COLO668 (cell line): Measurements from ENCODE around the gene KRT74.

ENCODE experiments used
- DNase-seq: peaks from one replicate; lab custom pipeline; 2025; ENCODE audit not compliant: unreplicated experiment; lab: John Stamatoyannopoulos, UW

KRT74 gene

DNA sequence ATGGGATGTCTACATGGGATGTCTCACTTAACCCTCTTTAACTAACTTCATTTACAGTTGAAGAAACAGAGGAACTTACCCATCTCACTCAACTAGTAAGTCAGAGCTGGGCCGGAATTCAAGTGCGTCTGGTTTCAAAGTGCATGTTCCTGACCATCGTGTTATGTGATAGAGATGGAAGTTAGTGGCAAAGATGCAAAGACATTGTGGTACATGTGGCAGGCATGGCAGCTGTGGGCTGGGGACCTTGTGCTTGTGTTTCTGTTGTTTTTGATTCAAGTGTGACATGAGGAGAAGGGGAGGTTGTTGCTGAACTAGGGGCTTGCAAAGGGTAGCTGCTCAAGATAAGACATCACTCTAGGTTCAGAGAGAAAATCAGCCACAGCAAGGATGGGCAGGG lies 2.3 kb upstream of the KRT74 start:
- DNase-seq, result no peak

DNA sequence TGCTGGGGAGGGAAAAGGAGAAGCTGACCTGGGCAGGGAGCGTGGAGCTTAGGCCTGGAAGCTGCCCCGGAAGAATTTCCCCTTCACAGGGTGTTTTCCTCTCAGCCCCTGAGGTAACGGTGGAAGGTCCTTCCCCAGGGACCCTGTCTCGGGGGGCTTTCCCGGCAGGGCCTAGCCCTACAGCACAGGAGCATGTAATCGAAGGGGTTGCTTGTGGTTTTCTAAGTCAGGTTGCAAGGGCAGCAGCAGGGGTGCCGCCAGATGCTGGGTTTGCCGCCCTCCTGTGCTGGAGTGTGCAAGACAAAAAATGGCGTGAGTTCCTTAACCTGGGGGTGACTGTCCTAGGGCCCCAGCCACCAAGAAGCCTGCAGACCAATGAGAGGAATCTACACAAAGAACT lies 1.6 kb upstream of the KRT74 start:
- DNase-seq, result no peak

GRCh38 chr12:52573306-52573705 lies 337 bp downstream of the KRT74 start:
- no peak for DNase-seq

DNA sequence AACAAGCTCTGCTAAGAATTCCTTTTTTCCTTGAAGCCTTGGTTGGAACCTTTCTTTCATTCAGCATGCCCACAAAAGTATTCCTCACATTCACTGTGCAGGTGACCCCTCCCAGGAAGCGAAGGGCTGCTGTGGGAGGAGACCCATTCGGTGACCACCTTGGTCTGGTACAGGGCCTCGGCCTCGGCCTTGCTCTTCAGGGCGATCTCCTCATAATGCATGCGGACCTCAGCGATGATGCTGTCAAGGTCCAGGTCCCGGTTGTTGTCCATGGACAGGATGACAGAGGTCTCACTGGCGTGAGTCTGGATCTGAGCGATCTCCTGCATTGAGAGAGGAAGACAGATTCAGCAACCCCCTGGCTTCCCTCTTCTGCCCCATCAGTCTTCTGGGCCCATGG lies 3.1 kb downstream of the KRT74 start:
- no peak for DNase-seq

DNA sequence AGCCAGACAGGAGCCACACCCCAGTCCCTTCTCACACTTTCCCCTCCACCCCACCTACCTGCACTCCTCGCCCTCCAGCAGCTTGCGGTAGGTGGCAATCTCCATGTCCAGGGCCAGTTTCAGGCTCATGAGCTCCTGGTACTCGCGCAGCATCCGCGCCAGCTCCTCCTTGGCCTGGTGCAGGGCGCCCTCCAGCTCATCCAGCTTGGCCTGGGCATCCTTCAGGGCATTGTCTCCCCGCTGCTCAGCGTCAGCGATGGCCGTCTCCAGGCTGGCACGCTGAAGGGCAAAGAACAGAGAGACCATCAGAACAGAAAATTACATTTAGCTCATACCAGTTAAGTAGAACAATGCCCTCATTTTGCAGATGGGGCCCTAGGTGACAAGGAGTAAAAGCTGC lies 5.5 kb downstream of the KRT74 start:
- DNase-seq, result no peak

DNA sequence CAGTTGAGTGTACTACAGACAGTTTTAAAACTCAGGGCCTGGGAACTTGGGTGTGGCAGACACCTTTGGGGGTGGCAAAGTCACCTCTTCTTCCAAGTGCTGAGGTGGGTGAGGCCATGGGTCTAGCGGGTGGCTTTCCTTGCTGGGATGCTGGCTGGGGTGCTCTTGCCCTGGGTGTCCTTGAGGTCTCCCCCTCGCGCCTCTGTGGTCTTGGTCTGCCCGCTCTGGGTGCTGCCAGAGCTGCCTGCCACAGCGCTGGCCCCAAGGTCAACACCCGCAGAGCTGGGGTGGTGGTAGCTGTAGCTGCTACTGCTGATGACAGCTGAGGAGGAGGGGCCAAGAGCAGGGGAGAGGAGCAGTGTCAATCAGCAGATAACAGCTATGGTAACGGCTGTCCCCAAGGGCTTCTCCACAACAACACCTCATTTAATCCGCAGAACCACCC lies 6.8 kb downstream of the KRT74 start:
- no peak for DNase-seq

- DNase-seq, result no peak
These were observed 9.1 kb downstream of the KRT74 start for GRCh38 chr12:52564582-52564981.

DNA sequence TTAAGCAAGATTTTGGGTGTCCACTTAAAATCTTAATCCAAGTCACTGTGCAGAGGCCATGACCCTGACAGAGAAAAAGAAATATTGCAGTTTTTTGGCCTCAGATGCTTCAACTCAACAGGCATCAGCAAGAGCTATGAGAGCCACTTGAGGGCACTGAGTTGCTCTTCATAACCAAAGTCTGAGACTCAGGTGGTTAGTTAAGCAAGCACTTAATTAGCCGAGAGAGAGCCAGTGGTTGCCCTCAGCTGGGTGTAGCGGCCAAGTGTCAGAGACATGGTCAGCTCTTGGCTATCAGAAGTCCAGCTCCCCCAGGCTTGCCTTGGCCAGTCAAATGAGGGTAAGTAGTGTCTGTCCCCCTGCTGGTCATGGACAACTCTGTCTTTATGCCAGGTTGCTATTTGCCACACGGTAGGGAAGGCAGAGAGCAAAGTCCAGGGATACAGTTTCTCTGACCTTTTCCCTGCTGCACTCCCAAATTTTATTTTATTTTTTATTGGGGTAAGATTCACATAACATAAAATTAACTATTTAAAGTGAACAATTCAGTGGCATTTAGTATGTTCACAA lies 11.7 kb downstream of the KRT74 start:
- DNase-seq, result no peak

- no peak for DNase-seq
These were observed 13.7 kb downstream of the KRT74 start for GRCh38 chr12:52559979-52560378.

DNA sequence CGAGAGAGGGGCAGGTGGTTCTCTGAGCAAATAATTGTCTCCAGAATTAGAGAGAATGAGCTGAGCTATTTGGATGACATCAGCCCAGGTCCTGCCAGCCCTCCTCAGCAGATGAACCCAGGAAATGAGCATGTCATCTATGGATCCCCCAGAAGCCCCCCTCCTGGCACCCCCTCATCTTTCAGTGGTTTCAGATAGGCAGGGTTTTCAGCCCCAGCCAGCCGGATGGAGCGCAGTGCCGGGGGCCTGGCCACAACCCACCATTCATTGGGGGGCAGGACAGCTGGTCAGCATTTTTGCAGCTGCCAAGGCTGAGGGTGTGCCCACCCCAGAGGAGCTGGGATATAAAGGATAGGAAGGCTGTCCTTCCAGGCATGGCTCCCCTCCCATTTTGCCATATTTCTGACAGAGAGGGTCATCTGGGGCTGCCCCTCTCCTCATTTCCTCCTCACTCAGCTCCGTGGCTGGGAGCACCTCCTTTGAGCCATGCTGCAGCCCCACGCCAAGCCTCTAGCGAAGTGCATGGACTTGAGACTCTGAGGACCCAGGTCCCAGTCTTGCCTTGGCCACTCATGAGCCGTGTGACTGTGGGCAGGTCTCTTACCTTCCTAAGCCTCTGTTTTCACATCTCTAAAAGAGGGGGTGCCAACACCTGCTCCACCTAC lies 14.7 kb downstream of the KRT74 start:
- peak; percentile 10 for DNase-seq

DNA sequence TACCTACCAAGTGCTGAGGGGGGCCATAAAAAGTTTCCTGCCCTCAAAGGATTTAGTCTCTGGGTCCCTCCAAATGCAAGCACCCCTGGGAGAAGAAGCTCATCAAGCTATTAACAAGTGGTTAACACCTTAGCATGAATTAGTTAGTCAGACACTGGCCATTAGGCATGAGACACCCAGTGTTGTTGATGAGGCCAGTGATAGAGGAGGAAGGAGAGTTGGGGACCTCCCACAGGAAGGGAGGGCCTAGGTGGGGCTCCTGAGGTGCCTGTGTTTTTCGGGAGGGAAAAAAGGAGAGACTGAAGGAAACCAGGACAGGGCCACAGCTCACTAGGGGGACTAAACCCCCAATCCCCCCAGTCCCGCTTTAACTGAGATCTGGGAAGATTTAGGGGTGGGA lies 16.2 kb downstream of the KRT74 start:
- no peak for DNase-seq

DNA sequence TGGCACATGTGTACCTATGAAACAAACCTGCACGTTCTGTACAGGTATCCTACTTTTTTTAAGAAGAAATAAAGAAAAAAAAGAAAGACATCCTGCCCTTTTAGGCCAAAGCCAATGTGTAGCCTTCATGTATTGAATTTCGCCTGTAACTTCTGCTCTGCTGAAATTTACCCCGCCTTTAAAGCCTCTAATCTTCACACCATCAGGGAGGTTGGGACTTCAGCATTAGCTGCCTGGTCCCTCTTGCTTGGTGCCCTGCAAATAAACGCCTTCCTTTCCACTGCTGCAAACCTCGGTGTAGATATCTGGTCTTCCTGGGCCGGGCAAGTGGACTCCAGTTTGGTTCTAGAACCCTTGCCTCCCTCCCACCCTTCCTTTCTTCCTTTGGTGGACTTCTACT lies 18.1 kb downstream of the KRT74 start:
- DNase-seq, result no peak

DNA sequence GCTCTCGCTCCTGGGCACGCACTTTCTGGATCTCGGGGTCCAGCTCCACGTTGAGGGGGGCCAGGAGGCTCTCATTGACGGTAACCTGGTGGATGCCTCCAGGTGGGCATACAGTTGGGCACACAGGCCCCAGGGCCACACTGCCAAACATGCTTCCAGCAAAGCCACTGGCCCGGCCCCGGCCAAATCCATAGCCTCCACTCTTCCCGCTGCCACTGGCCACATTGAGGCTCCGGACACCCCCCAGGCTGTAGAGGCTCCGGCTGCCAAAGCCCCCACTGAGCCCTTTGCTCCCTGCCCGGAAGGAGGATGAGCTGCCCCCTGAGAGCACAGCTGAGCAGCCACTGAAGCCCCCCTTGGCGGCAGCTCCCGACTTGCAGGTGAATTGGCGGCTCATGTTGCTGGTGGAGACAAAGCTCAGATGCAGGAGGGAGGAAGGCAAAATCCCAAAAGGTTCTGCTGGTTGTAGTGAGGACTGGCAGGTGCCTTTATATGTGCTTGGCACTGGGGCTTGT lies 20.9 kb downstream of the KRT74 start, which contains the start of gene KRT71:
KRT71 (minus strand) TSS at position 465 of the 515 bp plus-strand sequence; CDS start at position 397, 68 bp downstream.
- DNase-seq, result no peak

DNA sequence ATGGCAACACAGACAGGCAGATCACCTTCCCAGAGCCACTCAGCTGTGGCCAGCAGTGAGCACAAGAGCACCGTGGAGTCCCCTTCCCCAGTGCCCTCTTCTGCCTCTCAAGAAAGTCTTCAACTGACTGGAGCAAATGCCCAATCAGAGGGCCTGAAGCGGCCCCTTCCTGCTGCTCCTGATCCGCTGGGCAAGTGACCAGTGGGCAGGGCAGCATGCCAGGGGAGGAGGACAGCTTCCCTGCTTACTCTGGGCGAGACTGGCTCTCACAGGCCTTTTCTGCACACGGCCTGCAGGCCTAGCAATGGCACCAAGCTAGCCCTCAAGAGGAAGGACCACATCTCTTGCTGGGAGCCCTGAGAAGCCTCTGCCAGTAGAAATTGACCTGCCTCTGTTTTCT lies 21.6 kb downstream of the KRT74 start:
- DNase-seq, result no peak

- DNase-seq, result no peak
These were observed 22.3 kb downstream of the KRT74 start for GRCh38 chr12:52551216-52551865.

- no peak for DNase-seq
These were observed 27.5 kb downstream of the KRT74 start for GRCh38 chr12:52546126-52546525.

GRCh38 chr12:52543985-52544883 lies 29.4 kb downstream of the KRT74 start:
- DNase-seq, result no peak

GRCh38 chr12:52542785-52543318 lies 30.8 kb downstream of the KRT74 start:
- no peak for DNase-seq

GRCh38 chr12:52542157-52542556 lies 31.5 kb downstream of the KRT74 start:
- no peak for DNase-seq

DNA sequence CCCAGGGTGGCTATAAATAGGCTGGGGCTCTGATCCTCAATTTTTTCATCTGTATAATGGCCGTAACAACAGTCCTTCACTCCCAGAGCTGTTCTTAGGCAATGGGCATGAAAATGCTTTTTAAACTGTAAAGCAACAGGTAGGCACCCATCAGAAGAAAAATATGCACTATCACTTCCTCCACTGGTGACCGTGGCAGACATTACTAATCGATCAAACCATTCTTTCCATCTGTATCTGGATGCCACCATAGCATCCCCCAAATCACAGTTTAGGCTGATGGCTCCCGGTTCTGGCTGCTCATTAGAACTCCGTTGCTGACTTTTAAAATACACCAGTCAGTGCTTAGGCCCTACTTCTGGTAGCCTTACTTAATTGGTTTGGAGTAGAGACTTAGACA lies 31.9 kb downstream of the KRT74 start:
- DNase-seq, result no peak

GRCh38 chr12:52540531-52540930 lies 33.1 kb downstream of the KRT74 start:
- no peak for DNase-seq
